ENCODE measurements around the gene MINDY3. TPM values are rescaled to one million over a fixed set of nuclear protein-coding genes. Genes with fewer than 3 reads are reported as not detected.

Gene MINDY3
- total and polyA plus RNA-seq, 2 donors from 2014 or later = 22.2 to 31.5 TPM

DNA sequence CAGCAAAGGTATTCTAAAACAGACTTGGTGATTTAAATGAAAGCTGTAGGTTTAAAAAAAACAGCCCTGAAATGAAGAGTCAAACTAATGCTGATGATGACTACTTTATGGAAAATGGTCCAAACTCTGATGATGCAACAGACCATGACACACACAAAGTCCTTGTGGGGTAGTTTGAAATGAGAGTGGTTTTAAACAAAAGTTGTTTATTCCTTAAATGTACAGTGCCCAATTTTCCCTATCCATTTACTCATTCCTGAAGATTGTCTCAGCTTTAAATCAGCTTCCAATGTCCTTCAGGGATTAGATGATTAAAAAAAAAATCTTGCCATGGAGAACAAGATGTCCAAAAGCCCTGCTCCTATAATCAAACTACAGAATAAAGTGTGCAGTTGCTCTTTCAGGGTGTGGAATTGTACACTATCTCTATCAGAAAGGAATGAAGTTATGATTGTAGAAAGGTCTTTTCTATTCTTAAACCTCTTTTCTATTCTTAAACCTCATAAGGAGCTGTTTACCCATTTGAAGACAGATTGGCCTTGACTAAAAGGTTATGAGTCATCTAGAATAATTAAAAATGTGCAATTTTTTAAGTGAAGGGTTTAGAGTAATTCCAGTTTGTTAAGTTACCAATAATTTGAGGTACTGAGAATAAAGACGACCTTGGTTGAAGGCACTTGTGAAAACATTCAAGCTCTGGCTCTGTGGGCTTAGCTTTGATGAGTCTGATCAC lies 70.3 kb downstream of the MINDY3 start:
- H3K4me3 ChIP-seq (ENCODE audit: low read length in 3 of 3) = no peak overlapping the region
- H3K27ac ChIP-seq (ENCODE audit: low read depth in 2 of 2, low read length in 2 of 2) = no peak overlapping the region
- H3K9ac ChIP-seq (ENCODE audit: low read length in 3 of 3) = no peak overlapping the region
- no peak for DNase-seq
- H3K36me3 ChIP-seq (ENCODE audit: control insufficient read depth in 2 of 3, insufficient read depth in 3 of 3, low read length in 3 of 3) = peaks cover 0 to 14% (median 3%) of the 10 kb centered on the region in 3 donors
- no peak for FAIRE-seq
- H3K9me3 ChIP-seq (ENCODE audit: control insufficient read depth in 2 of 3, insufficient read depth in 1 of 3, low read length in 3 of 3) = peaks cover 0 to 1% (median 0%) of the 10 kb centered on the region in 3 donors
- no peaks in the 10 kb centered on the region for H3K27me3 ChIP-seq (ENCODE audit: control insufficient read depth, insufficient read depth, low read length)
- intact Hi-C loops (cut with DNase I) = no loop called here
- peaks cover 0 to 2% (median 0%) of the 10 kb centered on the region in 3 donors for H3K4me1 ChIP-seq (ENCODE audit: control insufficient read depth in 2 of 3, insufficient read depth in 2 of 3, low read depth in 1 of 3, low read length in 3 of 3)
- TF ChIP-seq CTCF (IDR thresholded peaks at IDR 0.05; ENCODE audit: borderline replicate concordance, extremely low read depth, insufficient read depth) = no peak

- Histone ChIP-seq H3K9ac (ENCODE audit: low read length in 3 of 3) (no peak overlapping the region), H3K27me3 (ENCODE audit: control insufficient read depth, insufficient read depth, low read length) (no peaks in the 10 kb centered on the region), H3K36me3 (ENCODE audit: control insufficient read depth in 2 of 3, insufficient read depth in 3 of 3, low read length in 3 of 3) (peaks cover 0 to 14% (median 2%) of the 10 kb centered on the region in 3 donors), H3K4me1 (ENCODE audit: control insufficient read depth in 2 of 3, insufficient read depth in 2 of 3, low read depth in 1 of 3, low read length in 3 of 3) (peaks cover 0 to 2% (median 0%) of the 10 kb centered on the region in 3 donors), H3K4me3 (ENCODE audit: low read length in 3 of 3) (no peak overlapping the region), H3K9me3 (ENCODE audit: control insufficient read depth in 2 of 3, insufficient read depth in 1 of 3, low read length in 3 of 3) (no peaks in the 10 kb centered on the region), H3K27ac (ENCODE audit: low read depth in 2 of 2, low read length in 2 of 2) (no peak overlapping the region)
- no peak for DNase-seq
- no peak for FAIRE-seq
- no peak for TF ChIP-seq CTCF (IDR thresholded peaks at IDR 0.05; ENCODE audit: borderline replicate concordance, extremely low read depth, insufficient read depth)
- intact Hi-C loops (cut with DNase I) = no loop called here
Measured at GRCh38 chr10:15787426-15787825, 72.9 kb downstream of the MINDY3 start.

GRCh38 chr10:15784662-15785300 lies 75.5 kb downstream of the MINDY3 start:
- Histone ChIP-seq H3K9me3 (ENCODE audit: control insufficient read depth in 2 of 3, insufficient read depth in 1 of 3, low read length in 3 of 3) (no peaks in the 10 kb centered on the region), H3K4me3 (ENCODE audit: low read length in 3 of 3) (no peak overlapping the region), H3K4me1 (ENCODE audit: control insufficient read depth in 2 of 3, insufficient read depth in 2 of 3, low read depth in 1 of 3, low read length in 3 of 3) (no peaks in the 10 kb centered on the region), H3K9ac (ENCODE audit: low read length in 3 of 3) (no peak overlapping the region), H3K36me3 (ENCODE audit: control insufficient read depth in 2 of 3, insufficient read depth in 3 of 3, low read length in 3 of 3) (peaks cover 2 to 20% (median 4%) of the 10 kb centered on the region in 3 donors), H3K27ac (ENCODE audit: low read depth in 2 of 2, low read length in 2 of 2) (no peak overlapping the region), H3K27me3 (ENCODE audit: control insufficient read depth, insufficient read depth, low read length) (no peaks in the 10 kb centered on the region)
- no peak for TF ChIP-seq CTCF (IDR thresholded peaks at IDR 0.05; ENCODE audit: borderline replicate concordance, extremely low read depth, insufficient read depth)
- no peak for DNase-seq
- no peak for FAIRE-seq
- intact Hi-C loops (cut with DNase I) = no loop called here
